Bronchial epithelial cell (primary cell): ENCODE measurements around the gene SGO2. TPM values are rescaled to one million over a fixed set of nuclear protein-coding genes. Genes with fewer than 3 reads are reported as not detected.

ENCODE experiments used
- DNase-seq: peaks from one replicate; pipeline ENCODE4 v3.0.0-alpha.2; 2010; ENCODE audit warnings: low read depth
- FAIRE-seq: peaks from 2 replicates; lab custom pipeline; 2011; peaks lifted over from hg19 to GRCh38; lab: Jason Lieb, UNC
- H3K27me3 ChIP-seq: 2 replicates; pipeline ENCODE4 v1.5.1; 2011; ENCODE audit warnings: low read length; ENCODE audit not compliant: control insufficient read depth, insufficient read depth
- H3K36me3 ChIP-seq: 2 replicates; pipeline ENCODE4 v1.5.1; 2011; ENCODE audit warnings: low read length; ENCODE audit not compliant: control insufficient read depth, insufficient read depth
- H3K4me3 ChIP-seq: 2 replicates; pipeline ENCODE4 v1.5.1; 2011; ENCODE audit warnings: mild to moderate bottlenecking, low read depth, low read length, control low read depth
- total RNA-seq: library from RNA; depleted of rRNA; stranded (reverse); fragments of >200 nt; gene quantifications from 2 replicates; pipeline ENCODE4 v1.2.1, GENCODE V29; 2014
- TF ChIP-seq, protein P1 (sequence below): IDR thresholded peaks from 2 replicates; pipeline ENCODE4 v1.5.1; 2011; ENCODE audit warnings: mild to moderate bottlenecking, moderate library complexity, low read length, control low read depth, inconsistent platforms; ENCODE audit not compliant: insufficient read depth, severe bottlenecking

The SGO2 gene
- total RNA-seq, 1 donor from 2014 or later: 0.79 TPM

DNA sequence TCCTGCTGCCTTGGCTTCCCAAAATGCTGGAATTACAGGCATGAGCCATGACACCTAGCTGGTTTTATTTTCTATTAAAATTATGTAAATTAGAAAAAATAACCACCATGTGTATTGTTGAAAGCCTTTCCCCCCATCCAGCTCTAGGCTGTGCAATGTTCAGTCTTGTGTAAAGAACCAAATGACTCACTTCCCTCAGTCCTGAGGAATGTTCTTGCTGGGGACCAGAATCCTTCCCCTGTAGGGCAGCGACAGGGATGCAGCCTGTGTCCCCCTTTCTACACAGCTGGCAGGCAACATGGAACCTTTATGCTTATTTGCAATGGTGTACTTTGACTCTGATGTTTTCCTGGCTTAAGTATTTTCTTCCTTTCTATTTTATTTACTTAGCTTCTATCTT, 89.2 kb downstream of the SGO2 start:
- DNase-seq: peak; percentile 74
- no peaks in the 10 kb centered on the region for H3K27me3 ChIP-seq
- TF ChIP-seq, protein P1, sequence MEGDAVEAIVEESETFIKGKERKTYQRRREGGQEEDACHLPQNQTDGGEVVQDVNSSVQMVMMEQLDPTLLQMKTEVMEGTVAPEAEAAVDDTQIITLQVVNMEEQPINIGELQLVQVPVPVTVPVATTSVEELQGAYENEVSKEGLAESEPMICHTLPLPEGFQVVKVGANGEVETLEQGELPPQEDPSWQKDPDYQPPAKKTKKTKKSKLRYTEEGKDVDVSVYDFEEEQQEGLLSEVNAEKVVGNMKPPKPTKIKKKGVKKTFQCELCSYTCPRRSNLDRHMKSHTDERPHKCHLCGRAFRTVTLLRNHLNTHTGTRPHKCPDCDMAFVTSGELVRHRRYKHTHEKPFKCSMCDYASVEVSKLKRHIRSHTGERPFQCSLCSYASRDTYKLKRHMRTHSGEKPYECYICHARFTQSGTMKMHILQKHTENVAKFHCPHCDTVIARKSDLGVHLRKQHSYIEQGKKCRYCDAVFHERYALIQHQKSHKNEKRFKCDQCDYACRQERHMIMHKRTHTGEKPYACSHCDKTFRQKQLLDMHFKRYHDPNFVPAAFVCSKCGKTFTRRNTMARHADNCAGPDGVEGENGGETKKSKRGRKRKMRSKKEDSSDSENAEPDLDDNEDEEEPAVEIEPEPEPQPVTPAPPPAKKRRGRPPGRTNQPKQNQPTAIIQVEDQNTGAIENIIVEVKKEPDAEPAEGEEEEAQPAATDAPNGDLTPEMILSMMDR: peak; percentile 7
- no peaks in the 10 kb centered on the region for H3K36me3 ChIP-seq
- no peak for FAIRE-seq
- no peak overlapping the region for H3K4me3 ChIP-seq

DNA sequence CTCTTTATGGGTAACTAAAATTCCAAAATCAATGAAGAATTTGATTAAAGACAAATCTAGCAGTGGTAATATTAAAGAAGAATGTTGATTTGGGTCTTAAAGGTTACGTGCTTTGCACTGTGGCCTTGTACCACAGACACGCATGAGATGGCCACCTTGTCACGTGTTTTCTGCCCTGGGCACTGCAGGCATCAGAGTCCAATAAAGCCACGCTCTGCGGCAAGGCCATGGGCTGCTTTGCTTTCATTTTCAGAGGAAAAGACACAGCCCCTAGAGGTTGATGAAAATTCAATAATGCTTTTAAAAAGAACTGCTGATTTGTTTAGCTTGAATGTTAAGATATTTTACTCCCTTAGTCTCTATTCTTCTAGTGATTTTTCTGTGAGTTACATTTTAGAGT, 90.2 kb downstream of the SGO2 start:
- H3K36me3 ChIP-seq: no peaks in the 10 kb centered on the region
- TF ChIP-seq, protein P1: no peak
- H3K27me3 ChIP-seq: no peaks in the 10 kb centered on the region
- H3K4me3 ChIP-seq: no peak overlapping the region
- DNase-seq: no peak
- no peak for FAIRE-seq

DNA sequence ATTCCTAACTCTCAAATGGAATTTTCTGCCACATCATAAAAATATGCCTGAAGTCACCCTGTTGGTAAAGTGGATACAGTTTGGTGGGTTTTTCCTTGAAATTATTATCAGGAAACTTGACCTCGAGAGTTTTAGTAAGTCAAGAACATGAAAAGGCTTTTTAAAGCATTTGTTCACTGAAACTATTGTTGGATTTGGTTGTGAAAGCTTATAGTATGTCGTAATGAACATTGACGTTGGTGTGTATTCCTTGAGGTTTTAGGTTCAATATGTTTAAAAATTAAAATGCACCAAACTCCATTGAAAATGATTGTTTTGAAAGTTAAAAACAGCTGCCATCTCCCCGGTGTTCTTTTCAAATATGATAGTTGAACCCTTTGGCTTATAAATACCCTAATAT, 90.6 kb downstream of the SGO2 start:
- FAIRE-seq (no peak), DNase-seq (no peak)
- Histone ChIP-seq H3K27me3 (no peaks in the 10 kb centered on the region), H3K4me3 (no peak overlapping the region), H3K36me3 (no peaks in the 10 kb centered on the region)
- TF ChIP-seq, protein P1: no peak

DNA sequence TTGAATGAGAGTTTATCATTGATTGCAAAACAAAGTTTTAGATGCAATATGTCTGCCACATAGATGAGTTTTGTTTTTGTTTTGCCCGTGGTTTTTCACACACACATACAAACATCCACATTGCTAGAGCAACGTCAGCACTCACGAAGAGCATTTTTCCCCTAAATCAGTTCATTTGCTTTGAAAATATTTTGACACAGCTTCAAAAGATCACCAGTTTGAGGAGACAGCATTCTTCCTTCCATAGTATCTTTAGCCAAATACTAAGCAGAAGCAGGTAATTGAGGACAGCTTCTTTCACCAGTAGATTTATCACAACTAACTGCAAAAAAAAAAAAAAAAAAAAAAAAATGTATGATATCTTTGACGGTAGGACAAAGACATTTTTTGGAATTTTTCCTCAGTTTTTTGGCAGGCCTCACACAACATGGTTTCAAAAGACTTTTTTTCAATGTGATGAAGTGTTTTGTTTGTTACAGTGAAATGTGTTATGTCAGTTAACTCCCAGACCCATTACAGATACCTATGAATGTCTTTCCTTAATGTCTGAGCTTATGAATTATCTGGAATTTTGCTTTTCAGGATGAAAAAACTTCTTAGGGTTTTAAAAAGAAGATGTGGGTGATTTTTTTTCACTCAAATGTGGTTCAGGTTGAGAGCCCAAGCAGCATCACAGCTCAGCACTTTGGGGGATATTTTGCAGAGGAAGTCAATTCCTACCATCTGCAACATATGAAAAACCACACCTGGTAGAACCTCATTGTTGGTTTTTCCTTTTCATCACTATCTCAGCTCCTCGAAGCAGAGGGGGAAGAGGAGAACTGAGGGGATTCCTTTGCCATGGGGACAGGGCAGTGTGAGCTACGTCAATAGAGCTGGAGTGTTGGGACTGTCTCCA, 91.4 kb downstream of the SGO2 start:
- no peak for FAIRE-seq
- no peaks in the 10 kb centered on the region for H3K36me3 ChIP-seq
- DNase-seq: no peak
- no peaks in the 10 kb centered on the region for H3K27me3 ChIP-seq
- TF ChIP-seq, protein P1: no peak
- no peak overlapping the region for H3K4me3 ChIP-seq

DNA sequence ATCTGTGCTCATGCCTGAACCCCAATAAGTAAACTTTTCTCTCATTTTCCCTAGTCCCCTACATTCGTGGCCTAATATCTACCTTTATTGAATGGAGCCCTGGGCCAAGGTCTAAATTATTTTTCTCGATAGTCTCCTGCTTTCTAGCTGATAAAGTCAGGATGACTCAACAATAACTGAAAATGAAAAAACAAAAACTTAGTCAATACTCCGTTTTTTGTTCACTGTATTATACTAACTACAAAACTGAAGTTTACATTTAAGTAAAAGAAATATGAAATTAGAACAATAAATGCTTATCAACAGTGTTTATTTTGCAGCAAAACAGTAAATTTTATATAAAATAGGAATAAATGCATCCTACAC, 92.0 kb downstream of the SGO2 start:
- no peaks in the 10 kb centered on the region for H3K36me3 ChIP-seq
- H3K27me3 ChIP-seq: no peaks in the 10 kb centered on the region
- TF ChIP-seq, protein P1: no peak
- H3K4me3 ChIP-seq: no peak overlapping the region
- FAIRE-seq: no peak
- DNase-seq: no peak

DNA sequence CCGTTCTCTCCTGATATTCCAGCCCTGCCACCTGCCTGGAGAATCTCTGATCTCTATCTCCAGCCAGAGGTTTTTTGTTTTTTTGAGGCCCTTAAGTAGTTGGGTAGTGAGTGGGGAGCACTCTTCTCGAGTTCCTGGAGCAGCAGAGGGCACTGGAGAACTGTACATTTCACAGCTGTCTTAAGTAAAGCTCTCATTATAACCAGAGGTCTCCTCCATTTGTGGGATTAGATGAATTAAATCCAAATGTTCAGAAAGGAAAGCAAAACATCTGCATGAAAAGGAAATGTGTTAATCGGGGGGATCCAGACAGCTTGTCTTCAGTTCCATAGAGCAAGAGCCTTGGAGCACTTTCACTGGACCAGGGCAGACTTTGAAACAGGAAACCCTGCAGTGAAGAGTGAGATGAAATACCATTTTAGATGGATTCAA, 92.6 kb downstream of the SGO2 start:
- FAIRE-seq: peak; percentile 18
- TF ChIP-seq, protein P1: peak; percentile 36
- H3K36me3 ChIP-seq: no peaks in the 10 kb centered on the region
- H3K4me3 ChIP-seq: no peak overlapping the region
- peak; percentile 61 for DNase-seq
- no peaks in the 10 kb centered on the region for H3K27me3 ChIP-seq
